Measurements from ENCODE around the gene SATB1.

SATB1 gene

GRCh38 chr3:18357747-18358146, 67.4 kb downstream of the SATB1 start:
- H3K4me3 ChIP-seq (ENCODE audit: low read depth, low read length): no peak overlapping the region
- TF ChIP-seq CTCF (IDR thresholded peaks at IDR 0.05; ENCODE audit: borderline replicate concordance, insufficient read depth, low read depth, low read length): no peak

GRCh38 chr3:18355832-18356231, 69.3 kb downstream of the SATB1 start:
- no peak overlapping the region for H3K4me3 ChIP-seq (ENCODE audit: low read depth, low read length)
- TF ChIP-seq CTCF (IDR thresholded peaks at IDR 0.05; ENCODE audit: borderline replicate concordance, insufficient read depth, low read depth, low read length): no peak

GRCh38 chr3:18354701-18355100, 70.4 kb downstream of the SATB1 start:
- TF ChIP-seq CTCF (IDR thresholded peaks at IDR 0.05; ENCODE audit: borderline replicate concordance, insufficient read depth, low read depth, low read length): no peak
- H3K4me3 ChIP-seq (ENCODE audit: low read depth, low read length): no peak overlapping the region

GRCh38 chr3:18351823-18352744, 73.1 kb downstream of the SATB1 start:
- no peak for TF ChIP-seq CTCF (IDR thresholded peaks at IDR 0.05; ENCODE audit: borderline replicate concordance, insufficient read depth, low read depth, low read length)

GRCh38 chr3:18351069-18351628, 74.0 kb downstream of the SATB1 start:
- H3K4me3 ChIP-seq (ENCODE audit: low read depth, low read length): no peak overlapping the region

More at GRCh38 chr3:18351823-18352744, 73.1 kb downstream of the SATB1 start:
- no peak overlapping the region for H3K4me3 ChIP-seq (ENCODE audit: low read depth, low read length)

GRCh38 chr3:18349197-18349798, 75.8 kb downstream of the SATB1 start:
- TF ChIP-seq CTCF (IDR thresholded peaks at IDR 0.05; ENCODE audit: borderline replicate concordance, insufficient read depth, low read depth, low read length): no peak
- no peak overlapping the region for H3K4me3 ChIP-seq (ENCODE audit: low read depth, low read length)

More at GRCh38 chr3:18351069-18351628, 74.0 kb downstream of the SATB1 start:
- no peak for TF ChIP-seq CTCF (IDR thresholded peaks at IDR 0.05; ENCODE audit: borderline replicate concordance, insufficient read depth, low read depth, low read length)
